Neuronal stem cell (in vitro differentiated cells): Measurements from ENCODE around the gene TNS3.
A peak's percentile ranks its signal among the peaks of the same experiment; 100 is the strongest.

Source experiments
- DNase-seq: peaks from one replicate; pipeline ENCODE4 v3.0.0-alpha.2; 2013; ENCODE audit warnings: low spot score
- H2AFZ ChIP-seq: one replicate; pipeline ENCODE4 v1.6.1; 2013; ENCODE audit warnings: mild to moderate bottlenecking, low read length, inconsistent platforms
- H2AK5ac ChIP-seq: 2 replicates; pipeline ENCODE4 v1.6.1; 2013; ENCODE audit warnings: low read depth, mild to moderate bottlenecking, inconsistent platforms, low read length, moderate library complexity, mixed read lengths
- H2BK120ac ChIP-seq: 2 replicates; pipeline ENCODE4 v1.6.1; 2013; ENCODE audit warnings: low read depth, mild to moderate bottlenecking, inconsistent platforms, low read length, moderate library complexity, mixed read lengths
- H2BK12ac ChIP-seq: one replicate; pipeline ENCODE4 v1.6.1; 2013; ENCODE audit warnings: low read length, inconsistent platforms
- H2BK15ac ChIP-seq: 2 replicates; pipeline ENCODE4 v1.6.1; 2013; ENCODE audit warnings: mild to moderate bottlenecking, low read length, inconsistent platforms, mixed read lengths
- H2BK5ac ChIP-seq: one replicate; pipeline ENCODE4 v1.6.1; 2013; ENCODE audit warnings: inconsistent platforms, mild to moderate bottlenecking, low read length, moderate library complexity
- H3K14ac ChIP-seq: one replicate; pipeline ENCODE4 v1.6.1; 2013; ENCODE audit warnings: low read length, inconsistent platforms
- H3K18ac ChIP-seq: 2 replicates; pipeline ENCODE4 v1.6.1; 2013; ENCODE audit warnings: low read length, inconsistent platforms
- H3K23ac ChIP-seq: 2 replicates; pipeline ENCODE4 v1.6.1; 2013; ENCODE audit warnings: low read depth, mild to moderate bottlenecking, mixed read lengths, low read length, inconsistent platforms; ENCODE audit not compliant: poor library complexity
- H3K27ac ChIP-seq: replicated peaks from 3 replicates; pipeline ENCODE4 v1.5.1; 2013; ENCODE audit warnings: low read length, inconsistent platforms
- H3K27me3 ChIP-seq, 3 experiments: 2 replicates each; pipeline ENCODE4 v1.6.1; 2013; ENCODE audit warnings: low read length in 3 of 3, mild to moderate bottlenecking in 2 of 3, inconsistent platforms in 1 of 3, low read depth in 1 of 3, mixed read lengths in 1 of 3, moderate library complexity in 1 of 3; ENCODE audit not compliant: control insufficient read depth in 3 of 3, insufficient read depth in 3 of 3
- H3K36me3 ChIP-seq, 2 donors: replicated peaks in 1 of 2; 2 replicates each; pipeline ENCODE4 v1.6.1; 2013; ENCODE audit warnings: low read length in 2 of 2; ENCODE audit not compliant: control insufficient read depth in 2 of 2, insufficient read depth in 2 of 2
- H3K4ac ChIP-seq: 2 replicates; pipeline ENCODE4 v1.6.1; 2013; ENCODE audit warnings: inconsistent platforms, mild to moderate bottlenecking, low read length, moderate library complexity
- H3K4me1 ChIP-seq, 2 donors: 1 replicate in 1 of 2; 2 replicates in 1 of 2; pipeline ENCODE4 v1.6.1; 2013; ENCODE audit warnings: low read length in 2 of 2, low read depth in 1 of 2; ENCODE audit not compliant: control insufficient read depth in 2 of 2, insufficient read depth in 1 of 2
- H3K4me2 ChIP-seq: one replicate; pipeline ENCODE4 v1.6.1; 2013; ENCODE audit warnings: mild to moderate bottlenecking, low read length, inconsistent platforms; ENCODE audit not compliant: insufficient read depth, poor library complexity, severe bottlenecking
- H3K4me3 ChIP-seq, 2 donors: 2 replicates each; pipeline ENCODE4 v1.5.1; 2013; ENCODE audit warnings: low read length in 2 of 2, mild to moderate bottlenecking in 2 of 2, inconsistent platforms in 1 of 2, moderate library complexity in 1 of 2
- H3K79me1 ChIP-seq: one replicate; pipeline ENCODE4 v1.6.1; 2013; ENCODE audit warnings: low read depth, mild to moderate bottlenecking, inconsistent platforms, low read length, moderate library complexity
- H3K9ac ChIP-seq: one replicate; pipeline ENCODE4 v1.6.1; 2013; ENCODE audit warnings: mild to moderate bottlenecking, low read depth, low read length, inconsistent platforms; ENCODE audit not compliant: poor library complexity
- H3K9me3 ChIP-seq, 2 donors: replicated peaks in 1 of 2; 2 replicates each; pipeline versions ENCODE3 to v1.6.1; 2013; ENCODE audit warnings: low read length in 2 of 2, mild to moderate bottlenecking in 2 of 2, inconsistent platforms in 1 of 2, low read depth in 1 of 2, mixed read lengths in 1 of 2, moderate library complexity in 1 of 2; ENCODE audit not compliant: control insufficient read depth in 2 of 2, insufficient read depth in 1 of 2
- H4K8ac ChIP-seq: one replicate; pipeline ENCODE4 v1.6.1; 2013; ENCODE audit warnings: low read depth, mild to moderate bottlenecking, inconsistent platforms, low read length, moderate library complexity
- H4K91ac ChIP-seq: one replicate; pipeline ENCODE4 v1.6.1; 2013; ENCODE audit warnings: low read length, low read depth, mild to moderate bottlenecking, inconsistent platforms; ENCODE audit not compliant: poor library complexity
- WGBS, 2 donors: extraction: QIAGEN DNeasy Blood & Tissue Kit; methylation state at CpG; one replicate each; pipeline ENCODE4 v1.1.7; 2013; ENCODE audit warnings: missing lambda C conversion rate in 2 of 2, mixed read lengths in 1 of 2; ENCODE audit not compliant: insufficient read length in 2 of 2, insufficient replicate concordance in 1 of 2; ENCODE audit errors: extremely low coverage in 2 of 2; 5-methylcytosine and 5-hydroxymethylcytosine counted together

Gene TNS3

DNA sequence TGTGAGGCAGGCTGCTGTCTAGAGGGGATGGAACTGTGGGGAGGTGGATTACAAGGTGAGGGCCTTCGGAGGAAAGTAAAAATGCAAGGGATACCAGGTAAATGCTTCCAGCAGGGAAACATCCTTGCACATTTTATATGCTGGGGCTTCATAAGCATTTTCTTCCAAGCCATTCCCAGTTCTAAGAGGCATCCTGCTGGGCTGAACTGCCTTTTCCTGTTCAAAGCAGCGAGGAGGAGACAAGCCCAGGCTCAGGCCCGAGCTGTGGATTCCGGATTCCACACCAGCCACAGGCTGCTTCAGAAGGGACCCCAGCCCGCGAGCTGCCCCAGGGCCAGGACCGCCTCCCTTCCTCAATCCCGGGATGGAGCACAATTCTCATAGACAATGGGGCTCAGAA lies 249.7 kb downstream of the TNS3 start:
- peaks cover 5 to 8% of the 10 kb centered on the region in 2 donors for H3K36me3 ChIP-seq
- no peak overlapping the region for H3K4ac ChIP-seq
- H3K27ac ChIP-seq = no peak overlapping the region
- H3K14ac ChIP-seq = no peak overlapping the region
- no peak overlapping the region for H2AK5ac ChIP-seq
- no peak overlapping the region for H2BK5ac ChIP-seq
- H3K23ac ChIP-seq = no peak overlapping the region
- H2AFZ ChIP-seq = no peak overlapping the region
- no peak overlapping the region for H3K4me2 ChIP-seq
- no peak overlapping the region for H3K4me3 ChIP-seq
- H4K8ac ChIP-seq = no peak overlapping the region
- H2BK12ac ChIP-seq = no peak overlapping the region
- H2BK15ac ChIP-seq = no peak overlapping the region
- no peak for DNase-seq
- H3K27me3 ChIP-seq = no peaks in the 10 kb centered on the region
- no peak overlapping the region for H2BK120ac ChIP-seq
- no peak overlapping the region for H3K9ac ChIP-seq
- H4K91ac ChIP-seq = no peak overlapping the region
- no peaks in the 10 kb centered on the region for H3K9me3 ChIP-seq
- H3K79me1 ChIP-seq = peaks cover 4% of the 10 kb centered on the region
- WGBS, 2 donors = no CpG with 5 or more reads among the region's 8 CpGs
- H3K18ac ChIP-seq = peak overlapping the region; percentile 39
- peaks cover 24 to 40% of the 10 kb centered on the region in 2 donors for H3K4me1 ChIP-seq

DNA sequence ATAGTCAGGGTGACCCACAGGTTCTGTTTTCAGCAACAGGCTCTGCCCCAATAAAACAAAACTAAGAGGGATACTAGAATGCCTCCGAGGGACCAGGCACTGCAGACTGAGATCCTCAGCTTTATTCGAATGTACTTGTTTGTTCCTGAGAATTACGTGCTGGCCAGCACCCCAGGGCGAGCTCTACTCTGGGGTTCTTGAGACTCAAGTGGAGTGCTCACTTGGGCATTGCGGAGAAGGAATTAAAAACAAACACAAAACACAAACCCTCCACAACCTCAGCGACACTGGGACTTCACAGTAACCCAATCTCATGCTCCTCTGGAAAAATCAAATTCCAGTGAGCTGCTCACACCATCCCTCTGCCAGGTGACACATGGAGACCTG lies 250.7 kb downstream of the TNS3 start:
- DNase-seq = no peak
- H3K4me1 ChIP-seq = peaks cover 33 to 50% of the 10 kb centered on the region in 2 donors
- no peak overlapping the region for H3K9ac ChIP-seq
- no peak overlapping the region for H2BK5ac ChIP-seq
- no peak overlapping the region for H3K4ac ChIP-seq
- no peak overlapping the region for H2BK15ac ChIP-seq
- no peaks in the 10 kb centered on the region for H3K27me3 ChIP-seq
- peaks cover 5 to 6% of the 10 kb centered on the region in 2 donors for H3K36me3 ChIP-seq
- H3K27ac ChIP-seq = no peak overlapping the region
- no peak overlapping the region for H3K18ac ChIP-seq
- H2BK120ac ChIP-seq = no peak overlapping the region
- H4K8ac ChIP-seq = no peak overlapping the region
- H2AK5ac ChIP-seq = no peak overlapping the region
- no peak overlapping the region for H2BK12ac ChIP-seq
- H2AFZ ChIP-seq = no peak overlapping the region
- H3K9me3 ChIP-seq = no peaks in the 10 kb centered on the region
- no CpG with 5 or more reads among the region's 6 CpGs for WGBS, 2 donors
- no peak overlapping the region for H4K91ac ChIP-seq
- no peak overlapping the region for H3K4me3 ChIP-seq
- H3K14ac ChIP-seq = no peak overlapping the region
- no peak overlapping the region for H3K4me2 ChIP-seq
- no peak overlapping the region for H3K23ac ChIP-seq
- H3K79me1 ChIP-seq = peaks cover 4% of the 10 kb centered on the region

DNA sequence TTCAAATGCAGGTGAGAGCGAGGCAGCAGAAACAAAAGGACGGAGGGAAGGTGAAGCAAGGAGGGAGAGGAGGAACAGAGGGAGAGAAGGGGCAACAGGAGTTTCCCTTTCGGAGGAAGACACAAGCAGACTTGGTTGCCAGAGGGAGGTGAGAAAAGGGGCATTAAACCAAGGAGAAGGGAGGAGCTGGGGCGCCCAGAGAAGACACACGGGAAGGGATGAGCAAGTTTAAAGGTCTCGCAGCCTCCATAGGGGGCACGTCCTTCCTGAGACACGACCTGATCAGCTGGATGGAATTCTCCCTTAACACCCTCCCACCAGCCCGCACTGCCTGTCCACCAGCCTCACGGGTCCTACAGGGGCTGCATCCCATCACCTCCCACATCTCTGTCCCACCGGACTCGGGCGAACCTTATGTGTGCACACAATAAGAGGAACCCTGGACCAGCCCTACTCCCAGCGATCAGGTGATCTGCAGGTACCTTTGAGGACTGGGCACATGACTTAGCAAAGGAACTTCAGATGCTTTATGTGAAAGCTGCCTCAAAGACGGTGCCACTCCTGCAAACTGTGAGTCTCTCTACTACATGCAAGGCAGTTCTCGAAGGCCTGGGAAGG lies 251.2 kb downstream of the TNS3 start:
- Histone ChIP-seq H2BK15ac (no peak overlapping the region), H3K4ac (no peak overlapping the region), H3K27ac (no peak overlapping the region), H2BK12ac (no peak overlapping the region), H3K4me1 (peaks cover 34 to 51% of the 10 kb centered on the region in 2 donors), H3K14ac (no peak overlapping the region), H3K79me1 (peaks cover 4% of the 10 kb centered on the region), H3K27me3 (no peaks in the 10 kb centered on the region), H2AFZ (no peak overlapping the region), H3K9ac (no peak overlapping the region), H4K8ac (no peak overlapping the region), H4K91ac (no peak overlapping the region), H3K18ac (peak overlapping the region; percentile 15), H3K23ac (no peak overlapping the region), H2BK5ac (no peak overlapping the region), H3K9me3 (no peaks in the 10 kb centered on the region), H3K4me3 (no peak overlapping the region), H3K36me3 (peaks cover 5% of the 10 kb centered on the region in 2 donors), H2AK5ac (no peak overlapping the region), H3K4me2 (no peak overlapping the region), H2BK120ac (no peak overlapping the region)
- no CpG with 5 or more reads among the region's 16 CpGs for WGBS, 2 donors
- no peak for DNase-seq

DNA sequence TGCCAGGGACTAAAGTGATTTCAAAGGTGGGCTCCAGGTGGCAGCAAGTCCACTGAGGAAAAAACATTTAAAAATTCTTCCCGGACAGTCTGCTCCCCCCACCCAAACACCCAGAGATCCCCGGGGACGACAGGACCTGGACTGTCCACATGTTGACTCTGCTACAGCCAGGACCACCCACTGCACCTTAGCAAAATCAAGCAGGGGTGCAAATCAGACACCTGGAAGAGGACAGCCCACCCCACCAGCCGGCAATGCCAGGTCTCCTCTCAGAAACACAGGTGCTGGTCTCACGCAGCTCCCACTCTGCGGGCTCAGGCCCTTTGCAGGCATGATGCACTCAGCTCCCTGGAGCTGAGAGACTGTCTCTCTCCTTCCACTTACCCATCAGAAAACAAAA lies 251.9 kb downstream of the TNS3 start:
- Histone ChIP-seq H4K91ac (no peak overlapping the region), H2BK12ac (no peak overlapping the region), H2BK5ac (no peak overlapping the region), H3K4me1 (peaks cover 34 to 51% of the 10 kb centered on the region in 2 donors), H2AFZ (no peak overlapping the region), H2BK120ac (no peak overlapping the region), H3K18ac (no peak overlapping the region), H3K27ac (no peak overlapping the region), H3K27me3 (no peaks in the 10 kb centered on the region), H3K9ac (no peak overlapping the region), H3K79me1 (peaks cover 4% of the 10 kb centered on the region), H3K36me3 (peaks cover 2 to 5% of the 10 kb centered on the region in 2 donors), H2BK15ac (no peak overlapping the region), H3K4me3 (no peak overlapping the region), H3K4ac (no peak overlapping the region), H3K9me3 (no peaks in the 10 kb centered on the region), H4K8ac (no peak overlapping the region), H3K14ac (no peak overlapping the region), H2AK5ac (no peak overlapping the region), H3K4me2 (no peak overlapping the region), H3K23ac (no peak overlapping the region)
- no CpG with 5 or more reads among the region's 6 CpGs for WGBS, 2 donors
- no peak for DNase-seq
